Stimulated activated CD4-positive, alpha-beta T cell treated with anti-CD3 and anti-CD28 coated beads, Interleukin-4, amount 100 ng/mL, for 1 hour (primary cell): ENCODE data around the gene MARK2.
A peak's percentile ranks its signal among the peaks of the same experiment; 100 is the strongest.

Source experiments
- DNase-seq: peaks from one replicate; pipeline ENCODE4 v3.0.0-alpha.2; 2020

The MARK2 gene

GRCh38 chr11:63911440-63911839 lies 72.5 kb downstream of the MARK2 start:
- no peak for DNase-seq

- DNase-seq: no peak
These were observed 73.0 kb downstream of the MARK2 start for GRCh38 chr11:63911876-63912275.

- no peak for DNase-seq
These were observed 73.8 kb downstream of the MARK2 start for GRCh38 chr11:63912678-63913077.

GRCh38 chr11:63913866-63914830 lies 75.2 kb downstream of the MARK2 start:
- DNase-seq: no peak

GRCh38 chr11:63914896-63915691 lies 76.2 kb downstream of the MARK2 start:
- no peak for DNase-seq

- DNase-seq: peak; percentile 46
These were observed 77.3 kb downstream of the MARK2 start for GRCh38 chr11:63915961-63916836.

- peak; percentile 70 for DNase-seq
These were observed 78.2 kb downstream of the MARK2 start, which contains the start of gene RCOR2 for GRCh38 chr11:63916837-63917691. Gene RCOR2, minus strand, starts transcription at chr11:63917164. Its CDS starts 708 bp downstream, at chr11:63916456.

GRCh38 chr11:63917692-63918506 lies 79.0 kb downstream of the MARK2 start:
- peak; percentile 24 for DNase-seq

- no peak for DNase-seq
These were observed 79.7 kb downstream of the MARK2 start for GRCh38 chr11:63918507-63919191.

- no peak for DNase-seq
These were observed 80.6 kb downstream of the MARK2 start for GRCh38 chr11:63919267-63920125.

GRCh38 chr11:63920126-63920938 lies 81.4 kb downstream of the MARK2 start:
- DNase-seq: no peak

- peak; percentile 47 for DNase-seq
These were observed 82.1 kb downstream of the MARK2 start for GRCh38 chr11:63920939-63921417.

GRCh38 chr11:63922673-63923192 lies 83.8 kb downstream of the MARK2 start:
- DNase-seq: no peak

GRCh38 chr11:63923319-63923718 lies 84.4 kb downstream of the MARK2 start:
- DNase-seq: no peak

- DNase-seq: no peak
These were observed 90.7 kb downstream of the MARK2 start for GRCh38 chr11:63929616-63930015.

GRCh38 chr11:63931045-63931444 lies 92.1 kb downstream of the MARK2 start:
- DNase-seq: no peak

- DNase-seq: no peak
These were observed 93.0 kb downstream of the MARK2 start for GRCh38 chr11:63931876-63932275.

GRCh38 chr11:63933459-63933858 lies 94.5 kb downstream of the MARK2 start:
- no peak for DNase-seq
